Germinal center (tissue), 1 donor: ENCODE measurements around the gene ZNF598.
"Not testable (repeated sequence)": the region's sequence is repeated elsewhere in the genome, so short reads cannot be mapped to it uniquely, and the experiment has no call there.

ENCODE experiments used
- DNase-seq: peaks from one replicate; pipeline ENCODE4 v3.0.0; 2012; ENCODE audit warnings: mixed read lengths, low spot score

The ZNF598 gene

DNA sequence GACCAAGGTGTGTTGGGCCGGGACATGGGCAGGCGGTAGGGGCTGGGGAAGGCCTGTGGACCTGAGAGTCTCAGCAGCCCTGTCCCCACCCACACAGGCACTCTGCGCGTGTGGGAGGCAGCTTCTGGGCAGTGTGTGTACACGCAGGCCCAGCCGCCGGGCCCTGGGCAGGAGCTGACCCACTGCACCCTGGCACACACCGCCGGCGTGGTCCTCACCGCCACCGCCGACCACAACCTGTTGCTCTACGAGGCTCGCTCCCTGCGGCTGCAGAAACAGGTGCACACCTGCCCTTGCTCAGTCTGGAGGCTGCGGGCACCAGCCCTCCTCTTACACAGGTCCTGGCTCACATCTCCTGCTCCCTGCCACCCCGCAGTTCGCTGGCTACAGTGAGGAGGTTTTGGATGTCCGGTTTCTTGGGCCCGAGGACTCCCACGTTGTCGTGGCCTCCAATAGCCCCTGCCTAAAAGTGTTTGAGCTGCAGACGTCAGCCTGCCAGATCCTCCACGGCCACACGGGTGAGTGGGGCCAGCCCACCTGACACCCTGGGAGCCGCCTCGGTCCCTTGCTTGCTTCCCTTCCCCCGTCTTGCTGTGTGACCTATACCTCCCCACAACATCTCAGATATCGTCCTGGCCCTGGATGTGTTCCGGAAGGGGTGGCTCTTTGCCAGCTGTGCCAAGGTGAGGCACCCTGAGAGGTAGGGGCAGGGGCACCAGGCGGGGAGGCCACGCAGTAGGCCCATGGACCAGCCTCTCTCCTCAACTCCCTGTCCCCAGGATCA, 34.0 kb downstream of the ZNF598 start:
- DNase-seq, result no peak

GRCh38 chr16:1974157-1975070, 35.2 kb downstream of the ZNF598 start:
- no peak for DNase-seq

DNA sequence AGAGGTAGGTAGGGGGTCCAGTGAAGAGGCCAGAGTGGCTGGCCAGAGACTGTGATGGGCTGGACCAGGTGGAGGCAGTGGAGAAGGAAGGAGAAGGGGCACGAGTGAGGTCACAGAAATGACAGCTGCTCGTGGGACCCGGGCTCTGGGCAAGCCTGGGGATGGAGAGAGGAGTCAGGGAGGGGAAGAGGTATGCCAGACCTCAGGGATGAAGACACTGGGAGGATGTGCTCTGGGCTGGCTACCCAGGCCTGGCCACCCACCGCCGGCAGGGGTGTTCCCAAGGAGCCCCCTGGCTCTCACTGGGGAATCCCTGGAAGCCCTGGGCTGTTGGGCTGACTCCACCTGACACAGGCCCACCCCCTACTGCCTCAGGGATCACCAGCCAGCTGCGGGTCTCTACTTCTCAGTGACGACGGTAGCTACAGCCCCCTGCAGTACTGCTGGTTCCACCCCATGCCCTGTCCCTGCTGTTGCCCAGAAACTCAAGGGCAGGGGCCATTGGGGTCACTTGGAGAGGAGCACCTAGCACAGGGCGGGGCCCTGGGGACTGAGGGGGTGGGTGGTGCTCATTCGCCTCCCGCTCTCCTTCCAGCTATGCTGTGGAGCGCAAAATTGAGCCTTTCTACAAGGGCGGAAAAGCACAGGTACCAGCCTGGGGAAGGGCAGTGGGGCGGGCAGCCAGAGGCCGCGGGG, 36.0 kb downstream of the ZNF598 start:
- no peak for DNase-seq

DNA sequence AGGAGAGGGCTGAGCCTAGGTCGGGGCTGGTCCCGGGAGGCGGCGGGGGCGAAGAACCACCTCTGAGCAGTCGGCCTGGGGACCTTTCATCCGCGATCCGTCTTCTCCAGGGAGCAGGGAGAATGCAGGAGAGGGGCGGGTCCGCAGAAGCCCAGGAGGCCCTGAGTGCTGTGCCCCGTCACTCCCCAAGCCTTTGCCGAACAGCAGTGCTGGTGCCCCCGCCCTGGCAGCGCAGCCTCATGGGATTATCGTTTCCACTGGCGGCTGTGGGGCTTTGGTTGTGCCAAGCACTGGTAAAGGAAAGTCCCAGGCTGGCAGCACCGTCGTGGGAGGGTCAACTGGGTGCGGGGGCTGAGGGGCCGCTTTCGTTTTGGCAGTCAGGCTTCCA, 37.1 kb downstream of the ZNF598 start:
- no peak for DNase-seq

- DNase-seq, result peak; percentile 93
These were observed 37.7 kb downstream of the ZNF598 start, which contains the start of gene TBL3 for GRCh38 chr16:1971796-1972489. TBL3 (plus strand) TSS chr16:1972053; CDS start chr16:1972165, 112 bp downstream.

DNA sequence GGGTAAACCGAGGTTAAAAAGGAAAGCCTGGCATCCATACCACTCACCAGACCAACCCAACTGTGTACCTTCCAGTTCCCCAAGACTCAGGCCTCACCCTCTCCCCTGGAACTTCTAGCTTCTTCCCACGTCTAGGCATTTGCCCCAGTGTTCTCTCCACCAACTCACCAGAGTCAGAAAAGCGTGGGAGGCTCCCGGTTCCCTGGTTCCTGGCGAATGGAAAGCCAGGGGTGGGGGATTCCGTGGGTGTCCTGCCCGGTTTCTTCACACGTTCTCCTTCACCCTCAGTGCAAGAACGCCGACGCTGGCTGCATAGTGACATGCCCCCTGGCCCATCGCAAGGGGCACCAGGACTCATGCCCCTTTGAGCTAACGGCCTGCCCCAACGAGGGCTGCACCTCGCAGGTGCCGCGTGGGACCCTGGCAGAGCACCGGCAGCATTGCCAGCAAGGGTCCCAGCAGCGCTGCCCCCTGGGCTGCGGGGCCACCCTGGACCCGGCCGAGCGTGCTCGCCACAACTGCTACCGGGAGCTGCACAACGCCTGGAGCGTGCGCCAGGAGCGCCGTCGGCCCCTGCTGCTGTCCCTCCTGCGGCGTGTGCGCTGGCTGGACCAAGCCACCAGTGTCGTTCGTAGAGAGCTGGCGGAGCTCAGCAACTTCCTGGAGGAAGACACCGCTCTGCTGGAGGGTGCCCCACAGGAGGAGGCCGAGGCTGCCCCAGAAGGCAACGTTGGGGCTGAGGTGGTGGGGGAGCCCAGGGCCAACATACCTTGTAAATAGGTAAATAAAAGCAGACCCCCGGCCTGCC, 41.3 kb downstream of the ZNF598 start:
- DNase-seq, result no peak

DNA sequence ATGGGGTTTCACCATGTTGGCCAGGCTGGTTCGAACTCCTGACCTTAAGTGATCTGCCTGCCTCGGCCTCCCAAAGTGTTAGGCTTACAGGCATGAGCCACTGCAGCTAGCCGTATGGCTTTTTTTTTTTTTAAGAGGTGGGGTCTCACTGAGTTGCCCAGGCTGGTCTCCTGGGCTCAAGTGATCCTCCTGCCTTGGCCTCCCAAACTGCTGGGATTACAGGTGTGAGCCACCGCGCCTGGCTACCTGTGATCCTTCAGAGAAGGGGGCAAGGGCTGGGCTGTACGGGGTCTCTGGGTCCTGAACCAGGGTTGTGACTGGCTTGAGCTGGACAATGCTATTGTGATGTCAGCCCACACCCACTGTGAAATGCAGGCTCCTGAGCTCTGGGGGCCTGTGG, 43.2 kb downstream of the ZNF598 start, which contains the start of gene RNF151:
TSS of gene RNF151 (plus strand) at position 397 of the 400 bp plus-strand sequence. CDS start 26 bp downstream, outside the sequence.
- no peak for DNase-seq

DNA sequence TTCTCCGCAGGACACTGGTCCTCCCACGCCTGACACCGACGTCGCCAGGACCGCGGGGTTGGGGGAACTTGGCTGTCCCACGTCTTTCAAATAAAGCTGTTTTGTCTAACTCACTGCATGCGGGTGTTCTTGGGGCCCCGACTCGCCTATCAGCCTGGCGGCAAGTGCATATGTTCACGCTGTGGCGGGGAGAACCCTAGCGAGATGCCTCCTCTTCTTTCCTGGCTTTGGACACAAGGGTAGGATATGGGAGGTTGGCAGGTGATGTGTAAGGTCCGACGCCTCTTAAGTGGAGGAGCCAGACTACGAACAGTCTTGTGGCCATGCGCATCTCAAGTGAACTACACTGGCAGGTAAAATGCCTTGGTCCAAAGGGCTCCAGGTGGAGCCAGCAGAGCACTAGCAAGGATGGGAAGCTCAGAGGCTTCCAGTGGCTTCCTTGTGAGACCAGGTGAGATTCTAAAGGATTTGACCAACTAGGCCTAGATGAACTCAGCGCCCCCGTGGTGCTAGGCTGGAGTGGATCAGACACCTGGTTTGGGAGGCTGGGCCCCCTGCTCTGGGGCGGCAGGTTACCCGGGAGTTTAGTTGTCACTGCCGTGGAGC, 44.1 kb downstream of the ZNF598 start:
- no peak for DNase-seq

- peak; percentile 99 for DNase-seq
These were observed 44.9 kb downstream of the ZNF598 start, which contains the start of gene RPS2 for GRCh38 chr16:1964506-1965395. RPS2 (minus strand) TSS chr16:1964826; CDS start chr16:1964625, 201 bp downstream.

DNA sequence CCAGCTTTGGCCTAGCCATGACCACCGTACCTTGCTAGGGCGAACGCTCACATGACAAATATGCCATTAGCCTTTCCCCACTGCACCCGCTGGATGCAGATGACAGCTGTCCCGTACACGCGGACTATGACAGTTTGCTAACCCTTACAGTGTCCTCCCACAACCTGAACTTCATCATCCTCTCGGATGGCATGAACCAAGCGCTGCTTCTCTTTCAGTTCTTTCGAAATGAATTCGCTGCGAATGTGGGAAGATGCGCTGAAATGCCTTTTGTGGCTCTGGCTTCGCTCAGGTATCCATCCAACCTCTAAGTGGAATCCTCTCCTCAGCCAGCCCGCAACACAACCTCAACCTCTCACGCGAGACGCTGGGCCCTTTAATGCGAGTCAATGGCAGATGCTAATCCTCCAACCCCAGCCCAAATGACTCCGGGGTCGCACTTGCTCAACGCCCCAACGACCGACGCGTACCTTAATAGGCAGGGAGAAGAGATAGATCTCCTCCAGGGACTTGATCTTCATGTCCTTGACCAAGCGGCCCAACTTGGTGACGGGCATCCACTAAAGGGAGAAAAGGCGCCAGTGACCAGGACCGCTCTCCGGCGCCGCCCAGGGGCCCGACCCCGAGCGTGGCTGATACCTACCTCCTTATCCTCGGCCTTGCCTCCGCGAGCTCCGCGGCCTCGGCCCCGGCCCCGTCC, 45.7 kb downstream of the ZNF598 start:
- no peak for DNase-seq

DNA sequence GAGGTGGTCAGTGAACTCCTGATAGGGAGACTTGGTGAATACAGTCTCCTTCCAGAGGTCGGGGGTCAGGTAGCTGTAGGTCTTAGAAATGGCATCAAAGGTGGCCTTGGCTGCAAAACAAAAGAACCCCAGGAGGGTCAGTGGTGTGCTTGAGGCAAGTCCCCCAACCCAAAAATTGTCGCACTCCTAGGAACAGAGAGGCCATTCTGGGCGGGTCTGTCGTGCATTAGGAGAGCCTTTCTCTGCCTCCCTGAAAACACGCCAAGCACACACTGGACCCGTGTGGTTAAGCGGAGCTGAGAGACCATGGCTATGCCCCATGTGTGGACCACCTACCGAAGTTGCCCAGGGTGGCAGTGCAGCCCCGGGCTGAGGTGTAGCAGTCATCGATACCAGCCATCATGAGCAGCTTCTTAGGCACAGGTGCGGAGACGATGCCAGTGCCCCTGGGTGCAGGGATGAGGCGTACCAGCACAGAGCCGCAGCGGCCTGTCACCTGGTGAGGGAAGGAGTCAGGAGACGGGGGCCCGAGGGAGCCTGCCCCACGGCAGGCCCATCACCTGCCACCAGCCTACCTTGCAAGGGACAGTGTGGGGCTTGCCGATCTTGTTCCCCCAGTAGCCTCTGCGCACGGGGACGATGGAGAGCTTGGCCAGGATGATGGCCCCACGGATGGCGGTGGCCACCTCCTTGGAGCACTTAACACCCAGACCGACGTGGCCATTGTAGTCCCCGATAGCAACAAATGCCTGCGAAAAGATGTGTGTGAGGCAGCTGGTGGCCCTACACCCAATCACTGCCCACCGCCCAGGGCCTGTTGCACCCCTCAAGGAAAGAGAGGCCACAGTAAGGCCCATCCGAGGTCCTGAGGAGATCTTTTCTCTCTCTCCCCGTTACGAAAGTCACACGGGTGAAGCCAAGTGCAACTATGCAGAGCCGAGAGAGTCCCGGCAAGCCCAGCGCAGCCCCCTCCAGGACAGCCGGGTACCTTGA, 47.2 kb downstream of the ZNF598 start:
- DNase-seq, result not testable (repeated sequence)

DNA sequence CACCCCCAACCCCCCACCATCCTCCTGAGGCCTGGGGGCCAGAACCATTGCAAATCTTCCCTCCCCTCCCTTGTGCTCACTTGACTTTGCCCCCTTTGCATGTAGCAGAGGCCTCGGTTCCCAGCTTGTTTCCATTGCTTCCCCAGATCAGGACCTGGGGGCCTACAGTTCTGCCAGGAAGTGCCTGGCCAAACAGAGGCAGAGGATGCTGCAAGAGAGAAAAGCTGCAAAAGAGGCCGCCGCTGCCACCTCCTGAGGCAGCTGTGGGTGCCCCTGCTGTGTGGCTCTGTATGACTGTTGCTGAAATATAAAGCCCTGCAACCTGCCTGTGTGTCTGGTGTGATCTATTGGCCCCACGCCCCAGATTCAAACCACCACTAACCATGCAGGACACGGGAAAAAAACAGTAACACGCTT, 48.0 kb downstream of the ZNF598 start:
- DNase-seq, result no peak

GRCh38 chr16:1960665-1961630, 48.7 kb downstream of the ZNF598 start:
- DNase-seq, result no peak

- DNase-seq, result peak; percentile 87
These were observed 50.2 kb downstream of the ZNF598 start, which contains the start of gene NDUFB10 for GRCh38 chr16:1959269-1960039. NDUFB10 (plus strand) TSS chr16:1959538; CDS start chr16:1959625, 87 bp downstream.

DNA sequence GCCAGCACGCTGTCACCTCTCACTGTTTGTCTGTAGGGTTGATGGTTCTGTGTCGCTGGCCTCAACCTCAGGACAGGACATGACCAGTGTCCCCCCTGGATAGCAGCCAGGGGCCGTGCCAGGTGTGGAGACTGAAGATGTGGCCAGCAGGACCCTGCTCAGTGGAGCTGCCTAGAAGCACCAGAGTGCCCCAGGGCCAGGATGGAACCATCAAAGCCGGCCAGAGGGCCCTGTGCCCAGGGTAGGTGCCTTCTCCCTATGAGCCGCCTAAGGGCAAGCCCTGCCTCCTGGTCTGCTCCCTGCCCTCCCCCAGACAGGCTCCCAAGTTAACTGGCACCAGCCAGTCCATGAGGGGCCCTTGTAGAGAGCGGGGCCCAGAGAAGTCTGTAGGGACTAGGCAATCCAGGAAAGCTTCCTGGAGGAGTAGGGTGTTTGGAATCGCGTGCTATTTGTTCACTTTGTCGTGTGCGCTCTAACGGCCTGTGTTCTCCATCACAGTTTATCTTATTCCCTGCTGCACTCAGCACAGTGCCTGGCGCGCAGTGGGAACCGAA, 50.8 kb downstream of the ZNF598 start:
- no peak for DNase-seq
